Tongue (tissue), 2 donors: ENCODE results near the gene TRIM14. TPM values are rescaled to one million over a fixed set of nuclear protein-coding genes. Genes with fewer than 3 reads are reported as not detected.
"Not testable (repeated sequence)": the region's sequence is repeated elsewhere in the genome, so short reads cannot be mapped to it uniquely, and the experiment has no call there.

ENCODE experiments used
- DNase-seq: peaks from one replicate; pipeline ENCODE4 v3.0.0-alpha.2; 2015
- total RNA-seq: library from RNA; depleted of rRNA; stranded (reverse); fragments of >200 nt; gene quantifications from one replicate; pipeline ENCODE4 v1.2.3, GENCODE V29; 2014

Gene TRIM14
- total RNA-seq, 1 donor from 2014 or later, result 4.3 TPM

DNA sequence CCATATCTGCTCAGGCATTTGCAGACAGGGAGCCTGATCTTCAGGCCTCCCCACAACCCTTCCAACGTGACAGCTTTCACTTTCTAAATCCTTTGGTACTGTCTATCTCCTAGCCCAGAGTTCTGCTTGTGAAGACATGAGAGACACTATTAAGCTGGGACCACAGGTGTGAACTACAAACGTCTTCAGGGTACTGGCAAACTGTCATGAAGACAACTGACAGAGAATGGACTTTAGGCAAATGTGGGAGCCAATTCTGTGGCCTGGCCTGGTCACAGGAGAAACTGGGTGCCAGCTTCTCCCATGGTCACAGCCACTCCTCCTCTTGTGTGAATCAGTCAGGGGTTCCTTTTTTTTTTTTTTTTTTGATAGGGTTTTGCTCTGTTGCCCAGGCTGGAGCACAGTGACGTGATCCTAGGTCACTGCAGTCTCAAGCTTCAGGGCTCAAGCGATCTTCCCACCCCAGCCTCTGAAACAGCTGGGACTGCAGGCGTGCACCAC lies 10.4 kb downstream of the TRIM14 start:
- DNase-seq, result no peak

DNA sequence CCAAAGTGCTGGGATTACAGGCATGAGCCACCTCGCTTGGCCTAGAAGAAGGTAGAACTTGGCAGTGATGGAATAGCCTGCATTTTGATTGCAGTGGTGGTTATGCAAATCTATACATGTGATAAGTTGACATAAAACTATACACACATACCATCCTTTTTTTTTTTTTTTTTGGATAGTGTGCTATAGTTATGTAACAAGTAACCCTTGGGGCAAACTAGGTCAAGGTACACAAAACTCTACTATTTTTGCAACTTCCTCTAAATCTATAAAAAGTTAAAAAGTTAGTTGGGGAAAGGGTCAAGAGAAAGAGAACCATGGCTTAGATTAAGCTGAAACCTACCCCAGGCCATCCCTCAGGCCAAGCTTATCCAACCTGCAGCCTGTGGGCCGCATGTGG lies 11.1 kb downstream of the TRIM14 start:
- DNase-seq, result no peak

DNA sequence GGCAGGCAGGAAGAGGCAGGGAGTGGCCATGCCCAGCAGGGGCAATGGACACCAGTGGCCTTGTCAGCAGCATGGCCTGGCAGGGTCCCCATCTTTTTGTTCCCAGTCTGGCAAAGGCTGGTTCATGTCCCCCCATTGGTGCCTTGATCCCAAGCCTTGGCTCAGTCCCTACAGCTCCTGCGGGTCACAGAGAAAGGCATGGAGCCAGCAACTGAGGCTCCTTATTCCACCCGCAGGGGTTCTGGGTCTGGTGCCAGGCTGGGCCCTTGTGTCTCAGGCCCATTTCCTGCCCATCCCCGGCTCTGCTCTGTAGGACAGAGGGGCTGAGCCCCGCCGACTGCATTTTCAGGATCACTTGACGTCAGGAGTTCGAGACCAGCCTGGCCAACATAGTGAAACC lies 14.0 kb downstream of the TRIM14 start:
- no peak for DNase-seq

DNA sequence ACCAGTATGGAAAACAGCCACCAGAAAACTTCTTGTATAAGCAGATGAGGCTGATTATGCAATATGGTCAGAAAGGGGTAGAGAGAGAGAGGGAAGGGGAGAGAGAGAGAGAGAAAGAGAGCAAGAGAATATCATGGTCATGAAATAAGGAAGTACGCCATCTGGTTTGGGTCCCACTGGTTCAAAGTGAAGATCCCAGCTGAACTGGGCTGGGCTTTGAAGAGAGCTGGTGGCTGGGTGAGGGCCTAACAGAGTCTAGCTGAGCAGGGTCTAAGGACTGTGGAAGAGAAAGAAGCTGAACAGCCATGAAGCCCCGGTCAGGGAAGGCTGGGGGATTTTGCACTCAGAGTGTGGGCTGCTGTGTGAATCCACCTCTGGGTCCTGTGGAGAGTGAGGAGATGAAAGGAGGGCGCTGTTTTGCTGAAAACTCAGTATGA lies 14.6 kb downstream of the TRIM14 start:
- DNase-seq, result no peak

DNA sequence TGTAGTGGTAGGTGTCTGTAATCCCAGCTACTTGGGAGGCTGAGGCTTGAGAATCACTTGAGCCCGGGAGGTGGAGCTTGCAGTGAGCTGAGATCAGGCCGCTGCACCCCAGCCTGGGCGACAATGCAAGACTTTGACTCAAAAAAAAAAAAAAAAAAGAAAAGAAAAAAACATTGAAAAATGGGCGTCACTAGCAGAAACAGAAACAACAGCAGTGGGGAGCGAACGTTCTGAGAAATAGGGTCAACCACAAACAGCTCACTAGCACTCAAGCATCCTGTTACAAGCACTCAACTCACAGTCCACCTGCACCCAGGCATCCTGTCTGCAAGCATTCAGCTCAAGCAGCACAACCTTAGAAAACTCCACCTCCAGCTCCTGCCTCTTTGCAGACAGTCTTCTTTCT lies 17.2 kb downstream of the TRIM14 start:
- no peak for DNase-seq

DNA sequence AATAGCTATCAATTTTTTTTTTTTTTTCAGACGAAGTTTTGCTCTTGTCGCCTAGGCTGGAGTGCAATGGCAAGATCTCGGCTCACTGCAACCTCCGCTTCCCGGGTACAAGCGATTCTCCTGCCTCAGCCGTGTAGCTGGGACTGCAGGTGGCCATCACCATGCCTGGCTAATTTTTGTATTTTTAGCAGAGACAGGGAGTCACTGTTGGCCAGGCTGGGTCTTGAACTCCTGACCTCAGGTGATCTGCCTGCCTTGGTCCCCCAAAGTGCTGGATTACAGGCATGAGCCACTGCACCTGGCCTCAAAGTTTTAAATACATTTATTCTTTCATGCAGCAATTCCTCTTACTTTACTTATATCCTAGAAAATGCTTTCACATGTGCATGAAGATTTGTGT lies 17.6 kb downstream of the TRIM14 start:
- no peak for DNase-seq

DNA sequence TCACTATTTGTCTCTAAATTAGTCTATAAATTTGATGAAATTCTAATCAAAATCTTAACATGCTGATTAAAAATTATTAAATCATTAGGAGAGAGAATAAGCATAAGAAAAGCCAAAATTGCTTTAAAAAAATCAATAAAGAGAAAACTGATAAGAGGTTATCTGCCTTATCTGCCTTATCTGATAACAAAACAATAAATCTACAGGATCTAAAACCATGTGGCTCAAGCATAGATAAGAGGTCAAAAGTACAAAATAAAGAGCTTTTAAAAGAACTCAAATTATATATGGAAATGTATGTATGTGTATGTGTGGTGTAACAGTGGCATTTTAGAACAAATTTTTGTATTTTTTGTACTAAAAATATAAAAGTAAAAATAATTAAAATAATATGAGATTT lies 18.6 kb downstream of the TRIM14 start:
- DNase-seq, result no peak

DNA sequence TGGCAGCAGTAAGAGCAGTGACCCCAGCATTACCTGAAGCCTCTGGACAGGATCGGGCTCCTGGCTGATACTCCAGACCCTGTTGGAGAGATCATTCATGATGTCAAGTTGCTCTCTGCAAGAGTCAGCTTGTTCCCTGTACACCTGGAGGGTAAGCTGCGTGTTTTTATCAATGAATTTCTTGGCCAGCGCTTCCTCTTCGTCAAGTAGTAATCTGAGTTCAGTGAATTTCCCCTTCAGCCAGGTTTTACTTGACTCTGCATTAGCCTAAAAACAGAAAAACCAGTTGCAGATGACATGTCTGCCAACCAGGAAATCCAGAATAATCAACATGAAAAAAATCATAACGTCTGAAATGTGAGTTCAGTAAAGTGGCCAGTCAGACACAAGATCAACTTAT lies 19.1 kb downstream of the TRIM14 start:
- no peak for DNase-seq

DNA sequence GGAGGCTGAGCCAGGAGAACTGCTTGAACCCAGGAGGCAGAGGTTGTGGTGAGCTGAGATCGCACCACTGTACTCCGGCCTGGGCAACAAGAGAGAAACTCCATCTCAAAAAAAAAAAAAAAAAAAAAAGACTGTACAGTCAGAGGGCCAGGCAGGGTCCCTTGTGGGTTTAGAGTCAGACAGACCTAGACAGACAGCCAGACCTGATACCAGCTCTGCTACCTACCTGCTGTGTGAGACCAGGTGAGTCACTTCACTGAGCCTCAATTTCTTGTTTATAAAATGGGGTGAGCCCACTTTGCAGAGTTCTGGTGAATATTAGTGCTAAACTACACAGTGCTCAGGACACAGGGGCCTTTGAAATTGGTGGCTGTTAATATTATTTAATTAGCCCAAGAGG lies 19.7 kb downstream of the TRIM14 start:
- DNase-seq, result no peak

DNA sequence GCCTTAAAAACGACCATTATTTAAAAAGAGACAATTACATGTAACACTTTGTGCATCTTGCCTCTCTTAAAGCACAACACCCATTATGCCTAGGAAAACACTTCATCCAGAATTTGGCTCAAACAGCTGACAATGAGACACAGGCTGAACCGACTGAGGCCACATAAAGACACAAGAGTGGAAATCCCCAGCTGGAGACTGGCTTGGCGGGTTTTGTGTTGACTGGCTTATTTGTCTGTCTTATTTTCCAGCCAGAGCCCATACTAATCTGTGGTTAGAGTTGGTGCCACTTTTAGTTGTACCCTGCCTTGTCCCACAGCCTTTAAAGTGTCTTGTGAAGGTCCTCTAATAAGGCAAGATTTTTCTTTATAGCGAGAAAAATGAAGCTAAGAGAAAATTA lies 21.2 kb downstream of the TRIM14 start:
- DNase-seq, result peak; percentile 55

DNA sequence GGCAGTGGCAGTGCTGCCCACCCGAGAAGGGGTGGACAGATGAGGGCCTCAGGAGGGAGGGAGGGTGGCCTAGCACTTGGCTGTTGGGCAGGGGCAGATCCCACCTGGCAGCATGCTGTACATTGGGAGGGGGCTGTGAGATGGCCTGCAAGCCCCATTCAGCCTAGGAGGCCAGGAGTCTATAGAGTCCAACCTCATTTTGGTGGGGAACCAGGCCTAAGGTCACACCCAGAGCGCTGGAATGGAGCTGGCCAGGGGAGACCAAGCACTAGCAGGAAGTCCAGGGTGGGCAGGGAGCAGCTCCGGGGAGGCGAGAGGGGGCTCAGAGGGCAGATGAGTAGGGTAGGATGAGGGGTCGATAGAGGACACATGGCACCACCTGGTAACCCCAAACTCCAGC lies 22.9 kb downstream of the TRIM14 start:
- DNase-seq, result no peak

DNA sequence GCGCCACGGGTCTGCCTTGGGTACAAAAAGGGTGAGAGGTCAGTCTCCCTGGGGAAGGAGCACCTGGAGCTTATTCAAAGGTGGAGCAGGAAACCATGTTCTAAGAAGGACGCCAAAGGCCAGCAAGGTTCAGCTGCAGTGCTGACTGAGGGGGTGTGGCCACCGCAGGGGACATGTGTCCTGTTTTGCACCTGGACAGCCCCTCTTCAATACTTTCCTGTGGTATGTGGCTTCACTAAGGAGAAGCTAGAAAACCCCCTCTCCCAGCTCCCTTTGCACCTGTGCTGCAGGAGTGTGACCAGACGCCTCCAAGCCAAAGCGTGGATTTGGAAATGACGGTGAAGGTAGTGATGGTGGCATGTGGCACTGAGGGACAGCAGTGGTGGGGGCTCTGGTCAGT lies 23.6 kb downstream of the TRIM14 start:
- DNase-seq, result no peak

DNA sequence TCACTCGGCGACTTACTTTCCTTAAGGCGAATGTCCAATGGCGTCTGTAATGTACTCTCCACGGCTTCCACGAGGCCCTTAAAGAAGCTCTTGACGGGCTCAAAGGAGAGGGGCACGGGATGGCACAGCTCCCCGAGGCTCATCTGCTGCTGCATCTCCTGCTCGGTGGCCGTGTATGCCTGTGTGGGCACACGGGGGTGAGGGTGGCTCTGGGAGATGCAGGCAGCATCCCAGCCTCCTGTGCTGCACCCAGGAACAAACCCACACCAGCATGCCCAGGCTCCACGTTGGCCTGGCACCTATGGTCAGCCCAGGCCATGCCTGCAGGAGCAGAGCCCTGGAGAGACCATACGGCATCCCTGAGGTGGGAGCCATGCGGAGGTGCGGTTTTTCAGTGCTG lies 24.2 kb downstream of the TRIM14 start:
- DNase-seq, result no peak

DNA sequence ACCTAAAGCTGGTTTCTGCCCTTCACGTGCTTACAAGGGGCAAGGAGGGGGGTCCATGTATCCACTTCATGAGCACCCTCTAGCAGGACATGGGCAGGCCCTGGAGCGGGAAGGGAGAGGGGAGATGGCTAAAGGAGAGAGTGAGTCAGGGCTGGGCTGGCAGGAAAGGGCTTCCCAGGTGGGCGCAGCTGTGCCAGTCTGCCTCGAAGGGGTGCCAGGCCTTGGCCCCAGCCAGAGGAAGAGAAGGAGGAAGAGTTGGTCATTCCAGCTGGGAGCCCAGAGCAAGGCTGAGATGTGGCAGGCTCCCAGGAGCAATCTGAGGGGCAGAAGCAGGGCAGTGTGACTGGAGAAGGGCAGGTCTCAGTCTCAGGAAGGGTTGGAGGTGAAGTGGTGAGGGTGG lies 24.7 kb downstream of the TRIM14 start:
- no peak for DNase-seq

DNA sequence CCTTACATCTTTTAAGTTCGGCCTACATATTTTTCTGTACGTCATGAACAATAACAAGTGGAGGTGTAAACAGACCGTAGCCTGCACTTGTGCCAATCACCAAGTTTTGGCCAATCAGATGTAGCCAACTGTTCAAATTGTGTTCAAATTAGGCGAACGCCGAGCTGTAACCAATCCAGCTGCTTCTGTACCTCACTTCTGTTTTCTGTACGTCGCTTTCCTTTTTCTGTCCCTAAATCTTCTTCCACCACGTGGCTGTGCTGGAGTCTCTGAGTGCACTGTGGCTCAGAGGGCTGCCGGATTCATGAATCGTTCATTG lies 26.4 kb downstream of the TRIM14 start:
- no peak for DNase-seq

DNA sequence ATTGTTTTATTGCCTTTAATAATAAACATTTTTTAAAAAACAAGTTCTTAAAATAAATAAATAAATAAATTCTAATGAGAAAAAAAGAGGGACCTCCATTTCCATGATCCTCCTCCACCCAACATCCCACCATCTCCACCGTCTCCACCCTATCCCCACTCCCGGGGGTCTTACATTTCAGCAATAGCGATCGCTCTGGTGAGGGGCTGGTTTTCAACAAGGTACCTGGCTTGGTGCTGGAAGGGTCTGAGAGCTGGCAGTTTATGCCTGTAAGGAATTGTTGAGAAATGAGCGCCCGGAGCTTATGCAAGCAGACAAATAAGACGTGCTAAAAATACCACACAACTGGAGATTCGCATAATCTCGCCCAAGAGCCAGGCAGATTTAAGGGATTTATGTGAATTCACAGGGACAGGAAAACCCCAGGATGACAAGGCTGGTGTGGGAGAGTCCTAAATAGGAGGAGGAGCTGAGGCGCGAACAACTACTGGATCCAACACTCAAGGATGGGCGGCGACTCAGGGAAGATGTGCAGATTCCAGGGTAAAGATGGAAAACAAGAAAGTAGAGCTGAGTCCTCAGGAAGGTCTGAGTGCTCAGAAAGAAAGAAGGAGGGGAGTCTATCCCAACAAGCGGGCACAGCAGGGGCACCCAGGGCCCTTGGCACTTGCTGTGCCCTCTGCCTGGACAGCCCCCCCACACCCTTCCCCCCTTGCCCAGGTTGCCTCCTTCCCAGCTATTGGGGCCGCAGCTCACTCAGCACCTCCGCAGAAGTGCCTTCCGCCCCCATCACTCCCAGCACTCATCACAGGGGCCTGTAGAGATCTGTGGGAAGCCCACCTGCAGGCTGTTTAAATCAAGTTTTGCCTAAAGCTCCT lies 27.0 kb downstream of the TRIM14 start:
- DNase-seq, result peak; percentile 44

DNA sequence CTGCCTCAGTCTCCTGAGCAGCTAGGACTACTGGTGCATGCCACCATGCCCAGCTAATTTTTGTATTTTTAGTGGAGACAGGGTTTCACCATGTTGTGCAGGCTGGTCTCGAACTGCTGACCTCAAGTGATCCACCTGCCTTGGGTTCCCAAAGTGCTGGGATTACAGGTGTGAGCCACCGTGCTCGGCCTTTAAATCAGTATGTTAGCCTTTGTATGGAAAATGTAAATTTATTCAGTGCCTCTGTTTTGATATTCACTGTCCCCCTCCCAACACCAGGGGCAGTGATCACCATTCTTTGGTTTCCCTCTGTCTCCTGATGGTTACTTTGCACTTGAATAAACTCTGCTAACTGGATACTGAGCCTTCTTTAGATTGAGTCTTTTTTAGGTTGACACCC lies 28.3 kb downstream of the TRIM14 start:
- DNase-seq, result not testable (repeated sequence)

DNA sequence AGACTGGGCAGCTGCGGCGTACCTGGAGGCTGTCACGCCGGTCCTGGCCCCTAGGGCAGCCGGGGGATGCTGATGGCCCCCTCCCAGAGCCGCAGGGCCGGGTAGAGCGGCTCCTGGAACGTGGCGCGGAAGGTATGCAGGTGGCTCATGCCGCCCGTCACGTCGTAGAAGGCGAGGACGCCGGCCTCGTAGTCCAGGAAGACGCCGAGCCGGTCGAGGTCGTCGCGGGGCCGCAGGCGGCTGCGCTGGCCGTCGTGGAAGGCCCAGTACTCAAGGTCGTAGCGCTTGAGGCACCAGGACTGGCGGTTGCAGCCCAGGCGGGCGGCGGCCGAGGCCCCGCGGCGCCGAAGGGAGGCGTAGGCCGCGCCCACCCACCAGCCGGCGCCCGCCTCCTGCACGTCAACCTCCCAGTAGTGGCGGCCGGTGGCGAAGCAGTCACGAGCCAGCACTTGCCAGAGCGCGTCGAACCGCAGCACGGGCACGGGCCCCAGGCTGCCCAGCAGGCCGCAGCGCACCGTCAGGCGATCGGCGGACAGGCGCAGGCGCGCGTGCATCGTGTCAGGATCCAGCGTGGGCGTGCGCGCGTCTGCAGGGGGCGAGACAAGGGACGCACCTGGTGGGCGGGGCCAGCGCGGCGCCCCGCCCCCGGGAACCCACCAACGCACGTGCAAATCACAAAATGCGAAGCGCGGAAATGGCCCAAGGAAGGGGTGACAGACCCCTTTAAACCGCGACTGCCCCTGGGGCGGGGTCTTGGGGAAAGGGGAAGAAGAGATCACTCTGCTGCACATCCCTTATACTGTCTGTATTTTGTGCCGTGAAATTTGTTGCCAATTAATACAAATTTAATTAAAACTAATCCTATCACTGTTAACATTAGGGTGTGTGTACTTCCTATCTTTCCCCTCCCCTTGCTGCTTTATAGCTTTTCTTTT lies 31.3 kb downstream of the TRIM14 start:
- DNase-seq, result peak; percentile 72

DNA sequence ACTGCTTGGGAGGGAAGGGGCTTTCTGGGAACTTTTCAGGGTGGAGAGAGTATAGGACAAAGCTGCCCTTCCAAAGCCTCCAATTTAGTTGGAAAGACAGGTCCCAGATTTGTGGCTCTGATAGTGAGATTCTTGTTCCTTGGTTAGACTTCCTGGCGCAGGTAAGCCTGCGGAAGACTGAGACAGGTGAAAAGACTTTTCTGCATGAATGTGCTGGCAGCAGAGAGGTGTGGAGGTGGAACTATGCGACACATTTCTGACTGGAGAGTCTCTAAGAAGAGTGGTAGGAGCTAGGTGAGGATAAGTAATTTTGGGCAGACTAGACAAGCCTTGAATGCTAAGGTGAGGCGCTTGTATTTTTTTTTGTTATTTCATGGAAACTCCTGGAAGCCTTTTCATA lies 32.6 kb downstream of the TRIM14 start:
- no peak for DNase-seq

DNA sequence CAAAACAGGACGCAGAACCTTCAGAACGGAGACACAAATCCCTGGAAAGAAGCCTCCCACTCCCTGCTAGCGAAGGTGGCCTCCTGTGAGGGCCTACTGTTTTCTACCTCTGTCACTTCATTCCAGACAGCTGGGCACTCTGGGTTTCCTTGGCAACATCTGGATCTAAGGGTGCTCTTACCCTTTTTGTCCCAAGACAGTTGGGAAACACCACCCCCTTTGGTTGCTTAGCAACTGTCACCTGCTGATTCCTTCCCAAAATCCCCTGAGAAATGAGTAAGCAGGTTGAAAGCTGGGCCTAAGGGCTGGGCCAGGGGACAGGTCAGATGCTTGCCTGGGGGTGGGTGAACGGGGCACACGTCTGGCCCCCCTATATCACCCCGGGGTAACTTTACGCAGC lies 33.1 kb downstream of the TRIM14 start:
- no peak for DNase-seq

DNA sequence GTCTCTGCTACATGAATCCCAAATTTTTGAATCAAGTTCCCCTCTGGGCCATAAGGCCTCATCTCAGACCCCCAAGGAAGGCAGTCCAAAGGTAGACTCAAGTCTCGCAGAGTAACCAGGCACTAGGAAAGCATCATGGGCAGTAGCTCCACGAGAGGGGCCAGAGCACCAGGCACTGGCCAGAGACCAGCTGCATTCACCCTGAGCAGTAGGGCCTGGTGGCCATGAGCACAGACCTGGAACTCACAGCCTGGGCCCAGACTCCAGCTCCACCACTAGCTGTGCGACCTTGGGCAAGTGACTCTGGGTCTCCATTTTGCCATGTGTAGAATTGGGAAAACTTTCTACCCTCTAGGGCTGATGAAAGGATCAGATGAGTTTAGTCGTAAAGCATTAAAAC lies 34.0 kb downstream of the TRIM14 start:
- no peak for DNase-seq

DNA sequence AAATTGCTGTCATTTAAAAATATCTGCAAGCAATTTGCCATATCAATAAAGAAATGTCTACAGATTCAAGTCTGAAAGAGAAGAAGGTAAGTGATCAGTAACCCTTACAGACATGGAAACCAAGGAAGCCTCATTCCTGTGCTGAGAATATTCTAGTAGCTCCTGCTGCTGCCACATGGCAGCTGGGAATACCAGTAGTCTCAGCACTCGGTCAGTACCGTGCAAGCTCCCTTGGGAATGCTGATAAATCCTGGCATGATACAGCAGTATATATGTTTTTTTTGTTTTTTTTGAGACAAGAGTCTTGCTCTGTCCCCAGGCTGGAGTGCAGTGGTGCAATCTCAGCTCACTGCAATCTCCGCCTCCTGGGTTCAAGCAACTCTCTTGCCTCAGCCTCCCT lies 34.6 kb downstream of the TRIM14 start:
- DNase-seq, result no peak

DNA sequence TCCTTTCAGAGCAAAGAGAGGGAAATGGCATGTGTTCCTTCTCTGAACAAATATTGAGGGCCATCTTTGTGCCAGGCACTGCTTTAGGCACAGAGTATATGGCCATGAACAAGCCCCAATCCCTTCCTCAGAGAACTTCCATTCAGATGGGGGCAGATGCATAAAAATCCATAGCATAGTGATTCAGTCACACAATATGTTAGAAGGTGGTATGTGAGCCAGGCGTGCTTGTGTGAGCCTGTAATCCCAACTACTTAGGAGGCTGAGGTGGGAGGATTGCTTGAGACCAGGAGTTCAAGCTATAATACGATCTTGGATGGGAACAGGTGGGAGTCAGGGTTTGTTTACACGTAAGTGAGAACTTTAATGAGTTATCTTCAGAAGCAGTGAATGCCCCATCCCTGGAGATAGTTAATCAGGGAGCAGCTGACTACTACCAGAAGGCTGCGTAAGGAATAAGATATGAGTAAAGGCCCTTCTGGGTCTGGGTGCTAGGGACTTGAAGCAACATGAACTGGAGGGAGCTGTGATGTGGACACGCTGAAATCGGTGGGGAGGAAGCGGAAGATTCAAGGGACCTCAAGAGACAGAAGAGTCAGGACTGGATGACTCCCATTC lies 35.3 kb downstream of the TRIM14 start:
- DNase-seq, result peak; percentile 20
